Mammary epithelial cell (primary cell): ENCODE measurements around the gene NDUFS2.

Experiments
- CTCF ChIP-seq, 2 donors: IDR thresholded peaks in 1 of 2; conservative IDR thresholded peaks in 1 of 2; 2 replicates each; pipeline ENCODE4 v1.5.1; 2011 to 2012; ENCODE audit warnings: inconsistent platforms in 2 of 2, low read length in 2 of 2, mild to moderate bottlenecking in 2 of 2, control low read depth in 1 of 2, low read depth in 1 of 2; ENCODE audit not compliant: insufficient read depth in 1 of 2; ENCODE audit errors: extremely low read depth in 1 of 2
- EZH2 ChIP-seq: IDR thresholded peaks from 2 replicates; pipeline ENCODE4 v1.6.1; 2012; ENCODE audit warnings: low read length, inconsistent platforms, borderline replicate concordance

GRCh38 chr1:161188381-161188780 is 13.8 kb upstream of the NDUFS2 start:
- TF ChIP-seq EZH2 (no peak), CTCF (conservative IDR thresholded peaks at IDR 0.05 in 1 of 2, IDR thresholded peaks at IDR 0.05 in 1 of 2; ENCODE audit: extremely low read depth in 1 of 2, insufficient read depth in 1 of 2, low read depth in 1 of 2, low read length in 2 of 2) (no peak)
